Superior temporal gyrus (tissue), 1 donor: ENCODE data around the gene DYRK1B.
"Not testable (repeated sequence)": the region's sequence is repeated elsewhere in the genome, so short reads cannot be mapped to it uniquely, and the experiment has no call there.

Experiments
- DNase-seq: peaks from one replicate; pipeline ENCODE4 v3.0.0-alpha.2; 2016; ENCODE audit errors: extremely low spot score

DYRK1B gene

GRCh38 chr19:39833464-39834286 lies at the start of gene DYRK1B:
TSS of gene DYRK1B (minus strand) at chr19:39834162. CDS start at chr19:39831867, 2,295 bp downstream.
- peak; percentile 98 for DNase-seq

GRCh38 chr19:39882645-39883044 lies 48.7 kb upstream of the DYRK1B start:
- not testable (repeated sequence) for DNase-seq

- not testable (repeated sequence) for DNase-seq
Measured at GRCh38 chr19:39881495-39882110, 47.6 kb upstream of the DYRK1B start.

- DNase-seq: not testable (repeated sequence)
Measured at GRCh38 chr19:39880241-39880640, 46.3 kb upstream of the DYRK1B start.

- DNase-seq: not testable (repeated sequence)
Measured at GRCh38 chr19:39879796-39880195, 45.8 kb upstream of the DYRK1B start.

GRCh38 chr19:39878866-39879265 lies 44.9 kb upstream of the DYRK1B start:
- DNase-seq: not testable (repeated sequence)

GRCh38 chr19:39878398-39878797 lies 44.4 kb upstream of the DYRK1B start:
- DNase-seq: no peak

- not testable (repeated sequence) for DNase-seq
Measured at GRCh38 chr19:39877982-39878381, 44.0 kb upstream of the DYRK1B start.

GRCh38 chr19:39877488-39877887 lies 43.5 kb upstream of the DYRK1B start:
- DNase-seq: not testable (repeated sequence)

GRCh38 chr19:39876486-39876885 lies 42.5 kb upstream of the DYRK1B start:
- DNase-seq: not testable (repeated sequence)

GRCh38 chr19:39875401-39875864 lies 41.5 kb upstream of the DYRK1B start:
- DNase-seq: not testable (repeated sequence)

GRCh38 chr19:39874404-39874803 lies 40.4 kb upstream of the DYRK1B start:
- no peak for DNase-seq

GRCh38 chr19:39873385-39873784 lies 39.4 kb upstream of the DYRK1B start:
- DNase-seq: no peak

- no peak for DNase-seq
Measured at GRCh38 chr19:39871886-39872866, 38.2 kb upstream of the DYRK1B start.

- DNase-seq: no peak
Measured at GRCh38 chr19:39871362-39871761, 37.4 kb upstream of the DYRK1B start.

- no peak for DNase-seq
Measured at GRCh38 chr19:39870171-39870971, 36.4 kb upstream of the DYRK1B start.

GRCh38 chr19:39867952-39868351 lies 34.0 kb upstream of the DYRK1B start:
- no peak for DNase-seq

- DNase-seq: no peak
Measured at GRCh38 chr19:39867133-39867532, 33.2 kb upstream of the DYRK1B start.

GRCh38 chr19:39865953-39866352 lies 32.0 kb upstream of the DYRK1B start:
- DNase-seq: no peak

GRCh38 chr19:39865186-39865585 lies 31.2 kb upstream of the DYRK1B start:
- DNase-seq: no peak

- DNase-seq: no peak
Measured at GRCh38 chr19:39864118-39864517, 30.2 kb upstream of the DYRK1B start.
